SK-N-SH treated with all-trans-retinoic acid at 6 μM for 48 hours (cell line): ENCODE data around the gene ERBB2.

Experiments
- CSDC2 ChIP-seq: fragments of 250-450 bp; sonication (Bioruptor Pico); IDR thresholded peaks from 2 replicates; pipeline ENCODE4 v1.5.0; 2020; ENCODE audit warnings: mild to moderate bottlenecking, moderate library complexity
- CSRNP3 ChIP-seq: fragments of 250-450 bp; sonication (Bioruptor Pico); IDR thresholded peaks from 2 replicates; pipeline ENCODE4 v1.5.1; 2021; ENCODE audit warnings: mild to moderate bottlenecking, moderate library complexity
- OSR1 ChIP-seq: fragments of 250-450 bp; sonication (Bioruptor Pico); IDR thresholded peaks from 2 replicates; pipeline ENCODE4 v1.8.0; 2022; ENCODE audit warnings: moderate library complexity, mild to moderate bottlenecking, inconsistent platforms
- PPARA ChIP-seq: fragments of 250-450 bp; sonication (Bioruptor Pico); IDR thresholded peaks from 2 replicates; pipeline ENCODE4 v1.5.0; 2020; ENCODE audit warnings: mild to moderate bottlenecking, borderline replicate concordance
- TOX ChIP-seq: fragments of 250-450 bp; sonication (Bioruptor Pico); IDR thresholded peaks from 2 replicates; pipeline ENCODE4 v1.8.0; 2021; ENCODE audit warnings: mild to moderate bottlenecking, moderate library complexity, borderline replicate concordance
- ZC3H10 ChIP-seq: fragments of 250-450 bp; sonication (Bioruptor Pico); IDR thresholded peaks from 2 replicates; pipeline ENCODE4 v1.5.1; 2021; ENCODE audit warnings: mild to moderate bottlenecking, moderate library complexity
- ZFP3 ChIP-seq: fragments of 250-450 bp; sonication (Bioruptor Pico); IDR thresholded peaks from 2 replicates; pipeline ENCODE4 v1.5.0; 2020; ENCODE audit warnings: mild to moderate bottlenecking, moderate library complexity
- TF ChIP-seq, protein P1 (sequence below): fragments of 250-450 bp; sonication (Bioruptor Pico); IDR thresholded peaks from 2 replicates; pipeline ENCODE4 v1.8.0; 2020; ENCODE audit warnings: mild to moderate bottlenecking, moderate library complexity, borderline replicate concordance
- TF ChIP-seq, protein P2 (sequence below): fragments of 250-450 bp; sonication (Bioruptor Pico); IDR thresholded peaks from 2 replicates; pipeline ENCODE4 v1.5.0; 2020; ENCODE audit warnings: mild to moderate bottlenecking, moderate library complexity

DNA sequence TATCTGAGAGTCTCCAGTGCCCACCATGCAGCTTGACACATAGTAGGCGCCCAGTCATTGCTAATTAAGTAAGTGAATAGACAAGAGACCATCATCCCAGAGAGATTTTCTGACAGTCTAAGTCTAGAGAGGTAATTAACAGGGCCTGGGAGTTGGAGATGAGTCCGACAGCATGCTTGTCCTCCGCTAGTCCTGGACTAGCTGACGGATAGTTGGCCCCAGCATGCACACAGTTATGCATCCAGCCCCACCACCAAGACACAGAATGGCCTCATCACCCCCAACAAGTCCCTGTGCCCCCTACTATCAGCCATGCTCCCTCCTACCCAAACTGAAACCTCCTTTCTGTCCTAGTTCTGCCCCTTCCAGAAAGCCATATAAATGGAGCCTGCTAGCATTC is 47.9 kb downstream of the ERBB2 start:
- TF ChIP-seq PPARA: no peak
- TF ChIP-seq OSR1: no peak
- TF ChIP-seq, protein P1, sequence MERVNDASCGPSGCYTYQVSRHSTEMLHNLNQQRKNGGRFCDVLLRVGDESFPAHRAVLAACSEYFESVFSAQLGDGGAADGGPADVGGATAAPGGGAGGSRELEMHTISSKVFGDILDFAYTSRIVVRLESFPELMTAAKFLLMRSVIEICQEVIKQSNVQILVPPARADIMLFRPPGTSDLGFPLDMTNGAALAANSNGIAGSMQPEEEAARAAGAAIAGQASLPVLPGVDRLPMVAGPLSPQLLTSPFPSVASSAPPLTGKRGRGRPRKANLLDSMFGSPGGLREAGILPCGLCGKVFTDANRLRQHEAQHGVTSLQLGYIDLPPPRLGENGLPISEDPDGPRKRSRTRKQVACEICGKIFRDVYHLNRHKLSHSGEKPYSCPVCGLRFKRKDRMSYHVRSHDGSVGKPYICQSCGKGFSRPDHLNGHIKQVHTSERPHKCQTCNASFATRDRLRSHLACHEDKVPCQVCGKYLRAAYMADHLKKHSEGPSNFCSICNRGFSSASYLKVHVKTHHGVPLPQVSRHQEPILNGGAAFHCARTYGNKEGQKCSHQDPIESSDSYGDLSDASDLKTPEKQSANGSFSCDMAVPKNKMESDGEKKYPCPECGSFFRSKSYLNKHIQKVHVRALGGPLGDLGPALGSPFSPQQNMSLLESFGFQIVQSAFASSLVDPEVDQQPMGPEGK: no peak
- TF ChIP-seq, protein P2, sequence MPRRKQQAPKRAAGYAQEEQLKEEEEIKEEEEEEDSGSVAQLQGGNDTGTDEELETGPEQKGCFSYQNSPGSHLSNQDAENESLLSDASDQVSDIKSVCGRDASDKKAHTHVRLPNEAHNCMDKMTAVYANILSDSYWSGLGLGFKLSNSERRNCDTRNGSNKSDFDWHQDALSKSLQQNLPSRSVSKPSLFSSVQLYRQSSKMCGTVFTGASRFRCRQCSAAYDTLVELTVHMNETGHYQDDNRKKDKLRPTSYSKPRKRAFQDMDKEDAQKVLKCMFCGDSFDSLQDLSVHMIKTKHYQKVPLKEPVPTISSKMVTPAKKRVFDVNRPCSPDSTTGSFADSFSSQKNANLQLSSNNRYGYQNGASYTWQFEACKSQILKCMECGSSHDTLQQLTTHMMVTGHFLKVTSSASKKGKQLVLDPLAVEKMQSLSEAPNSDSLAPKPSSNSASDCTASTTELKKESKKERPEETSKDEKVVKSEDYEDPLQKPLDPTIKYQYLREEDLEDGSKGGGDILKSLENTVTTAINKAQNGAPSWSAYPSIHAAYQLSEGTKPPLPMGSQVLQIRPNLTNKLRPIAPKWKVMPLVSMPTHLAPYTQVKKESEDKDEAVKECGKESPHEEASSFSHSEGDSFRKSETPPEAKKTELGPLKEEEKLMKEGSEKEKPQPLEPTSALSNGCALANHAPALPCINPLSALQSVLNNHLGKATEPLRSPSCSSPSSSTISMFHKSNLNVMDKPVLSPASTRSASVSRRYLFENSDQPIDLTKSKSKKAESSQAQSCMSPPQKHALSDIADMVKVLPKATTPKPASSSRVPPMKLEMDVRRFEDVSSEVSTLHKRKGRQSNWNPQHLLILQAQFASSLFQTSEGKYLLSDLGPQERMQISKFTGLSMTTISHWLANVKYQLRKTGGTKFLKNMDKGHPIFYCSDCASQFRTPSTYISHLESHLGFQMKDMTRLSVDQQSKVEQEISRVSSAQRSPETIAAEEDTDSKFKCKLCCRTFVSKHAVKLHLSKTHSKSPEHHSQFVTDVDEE: no peak
- TF ChIP-seq CSDC2 (CRISPR knock-in tag): no peak
- TF ChIP-seq TOX (CRISPR knock-in tag): no peak
- no peak for TF ChIP-seq ZFP3 (CRISPR knock-in tag)
- TF ChIP-seq CSRNP3: no peak
- TF ChIP-seq ZC3H10 (CRISPR knock-in tag): no peak
